ENCODE data around the gene MSANTD7.
A peak's percentile ranks its signal among the peaks of the same experiment; 100 is the strongest.
"Not testable (repeated sequence)": the region's sequence is repeated elsewhere in the genome, so short reads cannot be mapped to it uniquely, and the experiment has no call there.

The MSANTD7 gene

DNA sequence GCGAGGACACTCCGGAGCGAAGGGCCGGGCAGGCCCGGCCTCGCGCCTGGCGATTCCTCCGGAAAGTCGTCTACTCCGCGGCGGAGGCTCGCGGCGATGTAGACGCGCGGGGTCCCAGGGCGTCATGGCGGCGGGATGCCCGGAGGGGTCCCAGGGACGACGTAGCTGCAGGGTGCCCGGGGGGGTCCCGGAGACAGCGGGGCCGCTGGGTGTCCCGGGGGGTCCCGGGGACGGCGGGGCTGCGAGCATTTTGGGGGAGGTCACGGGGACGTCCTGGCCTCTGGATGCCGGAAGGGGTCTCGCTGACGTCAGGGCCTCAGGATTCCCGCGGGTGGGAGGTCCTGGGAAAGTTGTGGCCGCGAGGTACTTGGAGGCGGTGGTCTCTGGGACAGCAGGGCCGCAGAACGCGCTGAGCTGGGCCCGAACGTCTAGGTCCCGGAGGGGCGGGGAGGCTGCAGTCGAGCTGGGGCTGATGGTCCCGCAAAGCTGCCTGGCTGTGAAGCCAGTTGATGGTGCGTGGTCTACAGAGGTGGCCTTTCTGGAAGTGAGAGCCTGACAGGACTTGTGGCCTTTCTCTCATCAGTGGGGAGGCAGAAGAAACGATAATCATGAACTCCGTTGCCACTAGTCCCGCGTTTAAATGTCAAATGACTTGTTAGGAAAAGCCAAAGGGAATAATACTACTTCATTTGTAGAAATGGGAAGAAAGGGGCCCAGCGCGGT is 637 bp downstream of the MSANTD7 start:
- DNase-seq, result peak in 3 of 5 experiments; percentile 4 to 35 (median 10)

DNA sequence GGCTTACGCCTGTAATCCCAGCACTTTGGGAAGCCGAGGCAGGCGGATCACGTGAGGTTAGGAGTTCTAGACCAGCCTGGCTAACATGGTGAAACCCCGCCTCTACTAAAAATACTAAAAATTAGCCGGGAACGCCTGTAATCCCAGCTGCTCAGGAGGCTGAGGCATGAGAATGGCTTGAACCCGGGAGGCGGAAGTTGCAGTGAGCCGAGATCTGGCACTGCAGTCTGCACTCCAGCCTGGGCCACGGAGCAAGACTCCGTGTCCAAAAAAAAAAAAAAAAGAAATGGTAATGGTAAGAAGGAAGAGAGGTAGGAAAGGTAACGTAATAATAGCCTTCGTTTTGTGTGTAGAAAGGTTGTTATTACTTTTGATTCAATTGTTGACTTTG is 1.2 kb downstream of the MSANTD7 start:
- no peak for DNase-seq

DNA sequence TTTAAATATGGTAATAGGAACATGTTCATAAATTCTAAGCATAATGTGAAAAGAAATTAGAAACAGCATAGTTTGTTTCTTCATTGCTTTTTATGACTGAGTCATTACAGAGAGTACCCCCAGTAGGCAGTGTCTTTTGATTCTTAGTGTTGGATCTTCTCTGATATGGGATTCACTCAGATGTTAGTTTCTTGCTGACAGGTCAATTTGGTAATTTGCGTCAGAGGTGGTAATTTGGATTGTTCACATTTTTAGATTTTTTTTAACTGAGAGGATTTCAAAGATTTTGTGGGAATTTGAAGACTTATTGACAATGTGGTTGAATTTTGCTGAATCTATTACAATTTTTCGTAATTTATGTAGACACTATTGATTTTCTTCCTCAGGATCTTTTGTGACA is 2.1 kb downstream of the MSANTD7 start:
- no peak for DNase-seq

DNA sequence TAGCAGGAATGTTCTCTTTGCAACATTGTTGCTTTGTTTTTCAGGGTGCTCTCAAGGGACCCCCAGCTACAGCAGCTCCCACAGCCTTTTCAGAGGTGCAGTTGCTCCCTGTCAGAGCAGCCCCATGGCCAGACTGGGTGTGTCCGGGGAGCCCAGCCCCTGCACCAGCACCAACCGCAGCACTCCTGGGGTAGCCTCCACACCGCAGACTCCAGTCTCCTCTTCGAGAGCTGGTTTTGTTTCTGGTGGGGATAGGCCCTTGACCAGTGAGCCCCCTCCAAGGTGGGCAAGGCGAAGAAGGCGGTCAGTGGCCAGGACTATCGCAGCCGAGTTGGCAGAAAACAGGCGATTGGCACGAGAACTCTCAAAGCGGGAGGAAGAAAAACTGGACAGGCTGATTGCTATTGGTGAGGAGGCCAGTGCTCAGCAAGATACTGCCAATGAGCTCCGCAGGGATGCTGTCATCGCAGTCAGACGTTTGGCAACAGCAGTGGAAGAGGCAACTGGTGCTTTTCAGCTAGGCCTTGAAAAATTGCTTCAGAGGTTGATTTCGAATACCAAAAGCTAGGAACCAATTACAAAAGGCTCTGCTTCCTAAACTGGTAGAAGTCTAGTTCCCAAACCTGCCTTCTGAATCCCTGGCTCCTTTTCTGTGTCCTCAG is 5.4 kb downstream of the MSANTD7 start:
- DNase-seq, result no peak

DNA sequence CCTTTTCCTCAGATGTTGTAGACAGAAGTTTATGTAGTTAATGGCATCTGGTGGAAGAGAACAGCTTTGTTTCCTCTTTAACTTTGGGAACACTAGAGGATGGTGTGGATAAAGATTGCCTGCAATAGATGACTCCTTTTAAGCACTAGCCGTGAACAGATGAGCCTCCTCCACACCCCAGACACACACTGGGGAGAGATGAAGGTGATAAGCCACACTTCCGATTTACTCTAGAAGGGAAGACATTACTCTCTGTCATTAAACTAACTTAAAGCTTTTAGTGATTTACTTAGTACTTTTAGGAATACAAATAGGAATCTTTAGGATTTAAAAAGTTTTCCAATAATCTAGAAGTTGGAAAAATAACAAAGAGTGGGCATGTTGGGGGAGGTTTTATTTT is 6.8 kb downstream of the MSANTD7 start:
- peak in 1 of 5 experiments; percentile 7 for DNase-seq

DNA sequence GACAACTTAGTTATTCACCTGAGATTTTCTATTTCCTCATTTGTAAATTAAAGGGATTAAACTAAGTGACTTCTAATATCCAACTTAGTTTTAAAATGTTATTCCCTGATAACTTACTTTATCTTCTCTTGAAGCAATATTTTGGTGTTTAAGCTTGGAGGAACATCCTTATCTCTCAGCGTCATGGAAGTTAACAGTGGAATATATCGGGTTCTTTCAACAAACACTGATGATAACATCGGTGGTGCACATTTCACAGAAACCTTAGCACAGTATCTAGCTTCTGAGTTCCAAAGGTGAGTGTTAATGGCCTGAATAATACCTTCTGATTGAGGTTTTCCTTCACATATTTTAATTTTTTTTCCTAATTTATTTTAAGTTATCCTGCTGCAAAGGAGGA is 14.1 kb downstream of the MSANTD7 start:
- no peak for DNase-seq

DNA sequence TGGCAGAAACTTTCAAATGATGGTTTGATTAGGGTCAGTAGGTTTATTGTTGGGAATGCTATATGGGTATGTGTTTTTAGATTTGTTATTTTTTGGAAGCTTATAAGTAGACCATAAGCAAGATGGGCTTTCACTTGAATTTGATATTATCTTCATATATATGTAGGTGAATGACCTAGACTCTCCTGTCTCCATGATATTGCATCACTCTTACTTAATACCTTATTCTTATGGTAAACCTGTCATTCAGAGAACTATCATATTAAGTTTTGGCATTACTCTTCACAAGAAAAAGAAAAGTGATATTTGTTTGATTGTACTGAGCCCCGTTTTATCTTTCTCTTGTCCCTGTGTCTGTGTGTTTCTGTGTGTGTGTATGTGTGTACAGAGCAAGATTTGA is 17.3 kb downstream of the MSANTD7 start:
- DNase-seq, result no peak

DNA sequence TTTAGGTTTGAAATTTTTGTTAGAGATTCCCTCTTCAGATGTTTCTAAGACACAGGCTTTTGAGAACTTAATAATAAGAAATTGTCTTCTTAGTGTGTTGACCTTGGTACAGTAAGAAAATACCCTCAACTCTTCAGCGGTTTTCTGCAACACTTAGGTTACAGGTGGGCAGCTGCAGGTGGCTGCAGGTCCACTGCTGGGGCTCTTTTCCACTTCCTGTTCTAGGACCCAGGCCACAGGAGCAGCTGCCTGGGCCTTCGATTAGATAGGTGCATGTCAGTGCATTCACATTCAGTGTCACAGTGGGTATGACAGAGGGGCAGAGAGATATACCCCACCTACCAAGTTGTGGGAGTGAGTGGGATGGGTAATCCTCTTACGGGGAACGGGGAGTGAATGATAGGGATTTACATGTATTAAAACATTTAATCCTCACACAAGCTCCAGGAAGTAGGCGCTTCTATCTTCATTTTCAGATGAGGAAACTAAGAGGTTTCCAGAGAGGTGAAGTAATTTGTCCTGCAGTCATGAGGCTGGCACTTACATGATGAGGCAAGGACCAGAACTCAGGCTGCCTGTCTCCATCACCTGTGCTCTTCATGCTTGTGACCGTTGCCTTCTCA is 20.3 kb downstream of the MSANTD7 start:
- no peak for DNase-seq

DNA sequence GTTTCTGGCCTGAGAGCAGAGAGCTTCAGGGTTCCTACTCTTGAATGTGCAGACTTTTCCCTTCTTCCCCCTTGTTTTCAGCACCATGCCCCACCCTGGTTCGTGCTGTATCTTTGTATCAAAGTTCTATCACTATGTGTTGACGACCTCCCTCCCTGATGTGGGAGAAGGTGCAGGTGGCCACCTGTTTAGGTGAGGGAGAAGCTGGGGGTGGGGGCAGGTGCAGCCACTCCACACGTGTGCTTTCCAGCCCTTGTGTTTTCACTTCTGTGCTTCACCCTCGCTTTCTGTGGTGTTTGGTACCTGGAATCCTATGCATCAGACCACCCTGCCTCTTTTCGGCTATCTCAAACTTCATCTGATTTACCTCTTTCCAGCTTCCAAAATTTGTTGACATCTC is 20.9 kb downstream of the MSANTD7 start:
- no peak for DNase-seq

DNA sequence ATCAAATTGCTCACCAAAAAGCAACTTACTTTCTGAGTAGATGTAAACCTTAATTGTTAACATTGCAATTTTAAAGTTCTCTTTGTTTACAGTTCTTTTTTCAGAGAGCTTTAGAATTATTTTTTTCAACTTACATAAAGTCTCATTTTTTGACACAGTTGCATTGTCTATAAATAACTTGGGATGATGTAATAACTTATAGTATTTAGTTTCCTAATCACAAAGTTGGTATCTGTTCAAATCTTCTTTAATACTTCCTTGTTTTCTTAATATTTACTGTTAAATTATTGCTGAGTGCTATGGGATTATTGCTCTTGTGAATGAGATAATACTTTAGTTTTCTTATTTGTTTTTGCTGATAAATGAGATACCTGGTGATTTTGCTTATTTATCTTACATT is 21.7 kb downstream of the MSANTD7 start:
- DNase-seq, result no peak

DNA sequence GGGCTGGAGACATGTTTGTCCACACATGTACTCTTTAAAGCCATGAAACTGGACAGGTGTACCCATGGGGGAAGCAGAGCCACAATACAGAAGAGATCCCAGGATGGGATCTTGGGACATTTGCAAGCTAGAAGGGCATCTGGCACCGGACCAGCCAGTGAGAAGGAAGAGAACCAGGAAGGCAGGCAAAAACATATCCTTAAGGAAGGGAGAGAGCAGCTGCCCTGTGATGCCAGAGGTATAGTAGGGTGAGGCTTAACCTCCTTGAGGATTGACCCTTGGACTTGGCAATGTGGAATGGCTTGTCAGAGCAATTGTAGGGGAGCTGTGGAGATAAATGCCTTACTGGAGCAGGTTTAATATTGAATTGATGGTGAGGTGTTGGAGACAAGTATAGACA is 22.7 kb downstream of the MSANTD7 start:
- DNase-seq, result no peak

DNA sequence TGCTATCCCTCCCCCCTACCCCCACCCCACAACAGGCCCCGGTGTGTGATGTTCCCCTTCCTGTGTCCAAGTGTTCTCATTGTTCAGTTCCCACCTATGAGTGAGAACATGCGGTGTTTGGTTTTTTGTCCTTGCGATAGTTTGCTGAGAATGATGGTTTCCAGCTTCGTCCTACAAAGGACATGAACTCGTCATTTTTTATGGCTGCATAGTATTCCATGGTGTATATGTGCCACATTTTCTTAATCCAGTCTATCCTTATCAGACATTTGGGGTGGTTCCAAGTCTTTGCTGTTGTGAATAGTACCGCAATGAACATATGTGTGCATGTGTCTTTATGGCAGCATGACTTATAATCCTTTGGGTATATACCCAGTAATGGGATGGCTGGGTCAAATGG is 26.4 kb downstream of the MSANTD7 start:
- DNase-seq, result not testable (repeated sequence)

DNA sequence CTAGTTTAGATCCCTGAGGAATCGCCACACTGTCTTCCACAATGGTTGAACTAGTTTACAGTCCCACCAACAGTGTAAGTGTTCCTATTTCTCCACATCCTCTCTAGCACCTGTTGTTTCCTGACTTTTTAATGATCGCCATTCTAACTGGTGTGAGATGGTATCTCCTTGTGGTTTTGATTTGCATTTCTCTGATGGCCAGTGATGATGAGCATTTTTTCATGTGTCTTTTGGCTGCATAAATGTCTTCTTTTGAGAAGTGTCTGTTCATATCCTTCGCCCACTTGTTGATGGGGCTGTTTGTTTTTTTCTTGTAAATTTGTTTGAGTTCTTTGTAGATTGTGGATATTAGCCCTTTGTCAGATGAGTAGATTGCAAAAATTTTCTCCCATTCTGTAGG is 26.8 kb downstream of the MSANTD7 start:
- not testable (repeated sequence) for DNase-seq

DNA sequence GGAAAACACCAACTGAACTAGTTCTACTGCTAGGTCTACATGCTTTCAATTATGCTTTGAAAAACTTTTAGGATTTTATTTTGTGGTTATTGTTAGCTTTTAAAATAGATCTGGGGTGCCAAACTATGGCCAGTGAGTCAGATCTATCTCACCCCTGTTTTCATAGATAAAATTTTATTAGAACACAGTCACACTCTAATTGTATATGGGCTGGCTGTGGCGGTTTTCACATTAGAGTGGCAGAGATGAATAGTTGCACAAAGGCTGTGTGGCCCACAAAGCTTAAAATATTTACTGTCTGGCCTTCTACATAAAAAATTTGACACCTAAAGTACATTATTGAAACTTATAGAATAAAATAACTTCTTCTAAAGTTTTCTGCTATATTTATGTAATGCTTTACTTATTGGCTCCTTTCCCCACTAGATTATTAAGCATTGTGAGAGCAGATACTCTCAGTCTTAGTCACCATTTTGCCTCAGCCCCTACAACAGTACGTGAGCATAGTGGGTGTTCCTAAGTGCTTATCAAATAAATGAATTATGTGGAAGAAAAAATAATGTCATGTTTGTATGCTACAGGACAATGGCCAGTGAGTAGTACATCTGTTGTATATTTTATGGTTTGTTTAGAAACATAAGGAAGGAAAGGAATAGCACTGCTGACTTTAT is 35.1 kb downstream of the MSANTD7 start:
- DNase-seq, result peak in 1 of 5 experiments; percentile 56

DNA sequence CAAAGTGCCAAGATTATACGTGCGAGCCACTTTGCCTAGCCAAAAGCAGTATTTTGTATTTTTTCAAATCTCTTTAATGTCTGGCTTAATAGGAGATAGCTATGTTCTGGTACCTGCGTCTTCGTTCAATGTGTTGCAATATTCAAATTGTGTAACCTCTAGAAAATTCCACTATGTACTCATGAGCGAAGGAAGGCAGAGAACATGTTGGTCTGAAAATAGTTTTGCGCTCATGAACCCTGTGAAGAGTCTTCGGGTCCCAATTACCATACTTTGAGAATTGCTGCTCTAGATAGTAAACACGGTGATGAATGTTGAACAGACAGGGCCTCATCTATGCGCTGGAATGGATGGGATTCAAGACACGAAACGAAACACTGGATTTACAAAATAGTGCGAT is 37.8 kb downstream of the MSANTD7 start:
- no peak for DNase-seq

DNA sequence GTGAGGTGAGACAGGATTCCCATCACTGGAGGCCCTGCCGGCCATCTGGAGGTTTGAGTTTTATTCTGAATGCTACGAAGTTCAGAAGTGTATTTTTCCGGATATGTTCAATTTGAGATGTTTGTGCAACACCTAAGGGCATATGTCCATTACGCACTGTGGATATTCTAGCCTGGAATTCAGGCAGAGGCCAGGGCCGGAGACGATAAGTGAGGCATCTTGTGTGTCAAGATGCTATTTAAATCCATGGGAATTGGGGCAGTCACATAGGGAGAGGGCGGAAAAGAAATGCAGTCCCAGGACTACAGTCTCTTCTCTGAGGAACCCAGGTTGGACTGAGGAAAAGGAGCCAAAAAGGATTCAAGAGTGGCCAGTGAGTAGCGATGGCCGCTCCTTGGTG is 38.7 kb downstream of the MSANTD7 start:
- DNase-seq, result no peak

DNA sequence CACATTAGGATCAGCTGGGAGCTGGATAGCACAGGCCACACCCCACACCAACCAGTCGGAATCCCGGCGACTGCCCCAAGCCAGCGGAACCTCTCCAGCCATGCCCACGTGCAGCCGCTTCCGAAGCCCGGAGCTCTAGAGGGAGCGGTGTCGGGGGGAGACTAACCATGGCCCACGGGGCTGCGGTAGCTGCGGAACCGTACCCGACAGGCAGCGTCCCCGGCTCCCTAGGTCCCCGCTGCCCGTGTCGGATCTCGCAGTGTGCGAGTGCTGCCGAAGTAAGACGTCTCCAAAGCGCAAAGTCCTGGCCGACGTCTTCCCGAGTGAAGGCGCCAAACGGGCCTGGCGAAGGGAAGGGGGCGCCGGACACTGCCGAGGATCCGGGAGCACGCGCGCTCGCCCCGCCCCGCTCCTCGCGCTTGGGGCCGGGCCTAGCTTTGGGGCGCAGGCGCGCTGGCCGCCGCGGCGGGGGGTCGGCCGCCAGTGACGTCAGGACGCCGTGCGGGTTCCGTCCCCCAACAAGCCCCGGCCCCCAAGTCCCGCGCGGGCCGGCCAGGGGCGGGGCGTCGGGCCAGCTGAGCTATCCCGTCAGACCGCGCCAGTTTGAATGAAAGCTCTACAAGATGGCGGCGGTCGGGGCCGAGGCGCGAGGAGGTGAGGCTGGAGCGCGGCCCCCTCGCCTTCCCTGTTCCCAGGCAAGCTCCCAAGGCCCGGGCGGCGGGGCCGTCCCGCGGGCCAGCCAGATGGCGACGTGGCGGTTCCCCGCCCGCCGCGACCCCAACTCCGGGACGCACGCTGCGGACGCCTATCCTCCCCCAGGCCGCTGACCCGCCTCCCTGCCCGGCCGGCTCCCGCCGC is 40.4 kb downstream of the MSANTD7 start, which contains the start of gene SUV39H2:
Gene SUV39H2, plus strand, starts transcription at position 601 of the 858 bp plus-strand sequence. Its CDS starts 23 bp downstream, at position 624.
- DNase-seq, result peak; percentile 84 to 97 (median 88)

DNA sequence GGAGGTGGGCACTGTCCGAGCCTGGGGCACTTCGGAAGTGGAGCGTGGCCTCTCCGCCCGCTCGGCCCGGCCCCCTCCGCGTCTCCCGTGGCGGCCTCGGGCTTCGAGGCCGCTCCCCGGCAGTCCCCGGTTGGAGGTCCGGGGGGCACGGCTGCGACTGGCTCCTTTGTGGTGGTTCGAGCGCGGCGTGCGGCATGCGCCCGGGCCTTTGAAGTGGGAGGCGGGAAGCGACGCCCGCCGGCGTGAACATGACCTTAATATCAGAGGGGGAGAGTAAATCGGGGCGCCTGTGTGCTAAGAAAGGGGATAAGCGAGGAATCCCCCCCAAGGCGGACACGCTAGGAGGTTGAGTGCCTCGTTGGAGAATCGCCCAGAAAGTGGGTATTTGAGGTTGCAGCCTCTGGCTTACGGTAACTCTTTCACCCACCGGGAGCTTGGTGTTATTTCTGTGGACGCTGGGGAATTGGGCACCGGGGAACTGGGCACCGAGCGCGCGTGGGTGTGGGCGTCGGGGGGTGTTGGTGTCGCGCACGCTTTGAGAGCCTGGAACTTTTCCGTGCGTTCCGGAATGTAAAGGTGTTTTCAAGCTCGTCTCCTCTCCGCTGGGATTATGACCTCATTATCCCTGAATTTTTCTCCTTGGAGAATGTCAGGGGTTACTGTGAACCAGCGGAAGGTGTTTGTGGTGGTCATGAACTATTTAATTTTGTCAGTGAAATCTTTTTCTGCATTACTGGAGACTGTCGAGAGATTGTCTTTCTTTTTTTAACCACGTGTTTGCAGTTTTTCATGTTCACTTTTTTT is 41.2 kb downstream of the MSANTD7 start:
- DNase-seq, result peak; percentile 7 to 49 (median 24)

DNA sequence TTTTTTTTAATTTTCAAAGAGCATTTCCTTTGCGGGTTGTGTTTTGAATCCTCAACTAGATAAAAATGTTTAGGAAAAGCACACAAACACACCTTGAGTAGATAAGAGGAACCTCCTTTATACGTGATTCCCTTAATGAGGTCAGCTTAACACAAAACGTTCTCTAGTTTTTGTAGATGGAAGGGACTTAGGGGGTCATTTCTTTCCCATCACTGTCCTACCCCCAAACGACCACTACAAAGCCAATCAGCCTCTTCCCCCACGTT is 41.8 kb downstream of the MSANTD7 start:
- no peak for DNase-seq

DNA sequence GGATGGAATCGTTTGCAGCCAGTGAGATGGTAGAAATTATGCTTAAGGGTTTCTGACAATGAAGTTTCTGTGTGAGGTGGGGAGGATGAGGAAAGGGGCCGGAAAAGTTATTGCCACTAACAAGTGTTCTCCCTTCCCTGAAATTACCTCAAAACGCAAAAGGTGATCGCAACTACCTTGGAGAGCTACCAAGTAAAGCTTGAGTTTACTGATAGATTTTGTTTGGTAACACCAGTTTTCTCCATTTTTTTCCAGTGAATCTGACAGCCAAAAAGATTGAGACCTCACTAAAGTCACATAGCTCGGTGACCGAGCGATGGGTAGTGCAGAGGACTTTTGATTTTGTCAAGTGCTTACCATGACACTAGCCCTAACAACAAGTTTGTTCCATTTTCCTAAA is 42.1 kb downstream of the MSANTD7 start:
- no peak for DNase-seq

DNA sequence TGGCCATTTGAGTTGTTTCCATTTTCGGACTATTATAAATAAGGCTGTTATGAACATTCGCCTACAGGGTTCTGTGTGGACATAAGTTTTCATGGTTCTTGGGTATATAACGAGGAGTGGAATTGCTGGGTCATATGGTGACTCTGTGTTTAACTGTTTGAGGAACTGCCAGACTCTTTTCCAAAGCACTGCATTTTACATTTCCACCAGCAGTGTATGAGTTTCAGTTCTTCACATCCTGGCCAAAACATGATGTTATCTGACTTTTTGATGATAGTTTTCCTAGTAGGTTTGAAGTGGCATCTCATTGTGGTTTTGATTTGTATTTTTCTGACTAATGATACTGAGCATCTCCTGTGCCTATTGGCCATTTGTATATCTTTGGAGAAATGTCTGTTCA is 46.0 kb downstream of the MSANTD7 start:
- DNase-seq, result peak in 1 of 5 experiments; percentile 67
